Epithelial cell of proximal tubule (primary cell): ENCODE results near the gene RTEL1. TPM values are rescaled to one million over a fixed set of nuclear protein-coding genes. Genes with fewer than 3 reads are reported as not detected.
"Not testable (repeated sequence)": the region's sequence is repeated elsewhere in the genome, so short reads cannot be mapped to it uniquely, and the experiment has no call there.

Source experiments
- DNase-seq: peaks from one replicate; pipeline ENCODE4 v3.0.0-alpha.2; 2011; ENCODE audit warnings: low read depth
- H3K4me3 ChIP-seq: 2 replicates; pipeline ENCODE4 v1.5.1; 2011; ENCODE audit warnings: low read depth, mild to moderate bottlenecking, low read length
- total RNA-seq: library from RNA; depleted of rRNA; stranded (reverse); fragments of >200 nt; gene quantifications from 2 replicates; pipeline ENCODE4 v1.2.3, GENCODE V29; 2015
- TF ChIP-seq, protein P1 (sequence below): conservative IDR thresholded peaks from 2 replicates; pipeline ENCODE4 v1.5.1; 2012; ENCODE audit warnings: low read depth, mild to moderate bottlenecking, low read length

The RTEL1 gene
- total RNA-seq, 1 donor from 2014 or later, result 26.5 TPM

DNA sequence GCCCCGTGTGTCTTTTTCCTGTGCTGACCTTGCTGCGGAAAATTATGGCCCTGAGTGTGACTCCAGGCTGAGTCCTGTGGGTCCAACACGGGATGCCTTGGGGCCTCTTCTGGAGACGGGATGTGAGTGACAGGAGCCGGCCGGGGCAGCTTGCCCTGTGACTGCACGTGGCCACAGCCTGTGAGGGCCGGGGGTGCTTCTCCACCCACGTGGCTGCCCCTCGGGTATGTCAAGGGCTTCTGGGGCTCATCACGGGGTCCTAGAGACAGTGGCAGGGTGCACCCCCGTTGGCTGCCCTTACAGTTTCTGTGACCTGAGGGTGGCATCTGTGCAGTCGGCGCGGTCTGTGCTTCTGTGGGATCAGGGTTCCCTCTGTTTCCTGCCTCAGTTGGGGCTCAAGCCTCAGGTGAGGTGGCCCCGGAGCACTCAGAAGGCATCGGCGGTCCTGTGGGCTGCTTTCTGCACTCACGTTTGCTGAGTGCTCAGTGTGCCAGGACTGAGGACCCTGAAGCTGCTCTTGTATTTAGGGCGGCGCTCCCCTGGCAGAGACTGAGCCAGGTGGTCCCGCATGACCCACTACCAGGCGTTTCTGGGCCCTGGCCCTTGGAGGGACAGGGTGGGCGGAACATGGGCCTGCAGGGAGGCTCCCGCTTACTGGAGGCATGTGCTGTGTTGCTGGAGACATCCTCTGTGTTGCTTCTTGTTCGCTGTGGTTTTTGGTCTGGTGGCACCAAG lies 5.4 kb downstream of the RTEL1 start:
- TF ChIP-seq, protein P1, sequence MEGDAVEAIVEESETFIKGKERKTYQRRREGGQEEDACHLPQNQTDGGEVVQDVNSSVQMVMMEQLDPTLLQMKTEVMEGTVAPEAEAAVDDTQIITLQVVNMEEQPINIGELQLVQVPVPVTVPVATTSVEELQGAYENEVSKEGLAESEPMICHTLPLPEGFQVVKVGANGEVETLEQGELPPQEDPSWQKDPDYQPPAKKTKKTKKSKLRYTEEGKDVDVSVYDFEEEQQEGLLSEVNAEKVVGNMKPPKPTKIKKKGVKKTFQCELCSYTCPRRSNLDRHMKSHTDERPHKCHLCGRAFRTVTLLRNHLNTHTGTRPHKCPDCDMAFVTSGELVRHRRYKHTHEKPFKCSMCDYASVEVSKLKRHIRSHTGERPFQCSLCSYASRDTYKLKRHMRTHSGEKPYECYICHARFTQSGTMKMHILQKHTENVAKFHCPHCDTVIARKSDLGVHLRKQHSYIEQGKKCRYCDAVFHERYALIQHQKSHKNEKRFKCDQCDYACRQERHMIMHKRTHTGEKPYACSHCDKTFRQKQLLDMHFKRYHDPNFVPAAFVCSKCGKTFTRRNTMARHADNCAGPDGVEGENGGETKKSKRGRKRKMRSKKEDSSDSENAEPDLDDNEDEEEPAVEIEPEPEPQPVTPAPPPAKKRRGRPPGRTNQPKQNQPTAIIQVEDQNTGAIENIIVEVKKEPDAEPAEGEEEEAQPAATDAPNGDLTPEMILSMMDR, result no peak
- H3K4me3 ChIP-seq, result no peak overlapping the region
- DNase-seq, result no peak

DNA sequence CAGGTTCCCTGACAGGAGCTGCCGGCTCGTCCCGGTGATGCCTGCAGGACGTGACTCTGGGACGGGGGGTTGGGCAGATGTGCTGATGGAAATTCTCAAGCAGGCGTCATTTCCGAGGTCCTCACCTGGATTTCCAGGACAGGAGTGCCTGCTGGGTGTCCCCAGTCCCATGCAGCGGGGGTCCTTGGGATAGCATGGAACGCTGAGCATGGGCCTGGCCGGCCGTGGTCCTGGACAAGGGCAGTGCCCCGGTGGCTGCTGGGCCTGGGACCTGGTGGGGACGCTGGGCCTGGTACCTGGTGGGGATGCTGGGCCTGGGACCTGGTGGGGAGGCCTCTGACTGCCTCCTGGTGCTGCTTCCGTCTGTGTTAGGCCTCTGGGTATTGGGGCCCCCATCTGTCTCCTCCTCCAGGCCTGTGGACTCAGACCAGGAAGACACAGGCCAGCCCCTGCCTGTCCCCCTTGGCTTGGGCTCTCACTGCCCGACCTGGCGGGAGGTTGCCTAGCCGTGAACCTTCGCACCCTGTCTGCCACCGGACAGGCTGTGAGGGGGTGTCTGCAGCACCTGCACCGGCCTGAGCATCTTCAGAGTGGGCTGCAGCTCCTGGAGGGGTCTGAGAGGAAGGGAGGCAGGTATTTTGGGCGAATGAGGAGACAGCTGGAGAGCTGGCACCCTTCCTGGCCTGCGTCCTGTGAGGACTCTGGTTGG lies 6.2 kb downstream of the RTEL1 start:
- H3K4me3 ChIP-seq, result no peak overlapping the region
- TF ChIP-seq, protein P1, result no peak
- DNase-seq, result no peak

DNA sequence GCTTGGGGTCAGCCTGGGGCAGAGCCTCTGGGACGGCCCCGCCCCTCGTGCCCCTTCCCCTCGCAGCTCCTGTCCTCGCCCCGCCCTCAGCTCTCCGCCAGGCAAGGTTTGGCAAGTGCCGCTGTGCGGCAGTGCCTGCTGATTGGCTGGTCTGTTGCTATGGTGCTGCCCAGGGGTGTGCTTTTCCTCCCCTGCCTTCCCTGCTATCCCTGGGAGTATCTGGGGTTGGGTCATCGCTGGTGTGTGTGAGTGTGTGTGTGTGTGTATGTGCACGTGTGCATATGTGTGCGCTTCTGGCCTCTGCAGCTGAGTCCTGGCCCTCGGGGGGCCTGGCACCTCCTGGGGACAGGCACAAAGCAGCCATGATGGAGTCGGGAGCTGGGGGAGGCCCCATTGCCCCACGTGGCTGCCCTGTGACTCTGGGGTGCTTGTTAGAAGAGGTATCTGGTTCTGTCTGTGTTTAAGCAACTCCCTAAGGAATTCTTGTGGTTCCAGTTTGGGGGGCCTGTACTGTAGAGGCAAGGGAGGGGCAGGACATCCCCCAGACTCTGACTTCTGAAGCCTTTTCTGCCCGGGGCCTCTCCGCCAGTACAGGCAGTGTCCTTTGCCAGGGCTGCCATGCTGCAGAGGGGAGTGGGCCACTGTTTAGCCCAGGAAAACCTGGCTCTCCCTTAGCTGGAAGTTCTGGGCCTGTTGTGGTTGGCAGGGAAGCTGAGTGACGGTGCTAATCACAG lies 6.9 kb downstream of the RTEL1 start:
- no peak overlapping the region for H3K4me3 ChIP-seq
- DNase-seq, result no peak
- TF ChIP-seq, protein P1, result no peak

DNA sequence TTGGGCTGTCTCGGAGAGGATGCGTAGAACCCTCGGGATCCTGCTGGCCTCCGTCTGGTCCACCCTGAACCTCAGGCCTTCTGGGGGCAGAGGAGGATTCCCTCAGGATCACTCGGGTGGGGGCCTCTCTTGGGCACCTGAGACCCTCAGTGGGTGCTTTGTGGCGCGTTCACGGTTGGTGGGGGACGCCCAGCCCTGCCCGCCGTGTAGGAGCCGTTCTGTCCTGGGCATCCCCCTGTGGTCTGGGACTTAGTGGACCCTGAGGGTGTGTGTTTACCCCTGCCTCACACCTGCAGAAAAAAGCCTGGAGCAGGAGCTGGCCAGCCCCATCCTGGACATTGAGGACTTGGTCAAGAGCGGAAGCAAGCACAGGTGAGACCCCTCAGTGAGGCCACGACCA lies 7.6 kb downstream of the RTEL1 start:
- DNase-seq, result no peak
- TF ChIP-seq, protein P1, result no peak
- H3K4me3 ChIP-seq, result no peak overlapping the region

DNA sequence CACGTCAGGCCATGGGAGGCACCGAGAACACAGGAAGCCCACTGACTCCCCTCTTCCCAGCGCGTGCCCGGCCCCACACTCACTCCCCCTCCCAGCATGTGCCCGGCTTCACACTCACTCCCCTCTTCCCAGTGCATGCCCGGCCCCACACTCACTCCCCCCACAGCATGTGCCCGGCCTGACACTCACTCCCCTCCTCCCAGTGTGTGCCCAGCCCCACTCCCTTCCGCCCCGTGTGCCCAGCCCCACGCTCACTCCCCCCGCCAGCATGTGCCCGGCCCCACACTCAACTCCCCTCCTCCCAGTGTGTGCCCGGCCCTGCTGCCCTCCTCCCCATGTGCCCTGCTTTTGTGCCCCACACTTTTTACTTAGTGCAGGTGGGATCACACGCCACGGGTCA lies 9.7 kb downstream of the RTEL1 start:
- no peak overlapping the region for H3K4me3 ChIP-seq
- TF ChIP-seq, protein P1, result no peak
- no peak for DNase-seq

DNA sequence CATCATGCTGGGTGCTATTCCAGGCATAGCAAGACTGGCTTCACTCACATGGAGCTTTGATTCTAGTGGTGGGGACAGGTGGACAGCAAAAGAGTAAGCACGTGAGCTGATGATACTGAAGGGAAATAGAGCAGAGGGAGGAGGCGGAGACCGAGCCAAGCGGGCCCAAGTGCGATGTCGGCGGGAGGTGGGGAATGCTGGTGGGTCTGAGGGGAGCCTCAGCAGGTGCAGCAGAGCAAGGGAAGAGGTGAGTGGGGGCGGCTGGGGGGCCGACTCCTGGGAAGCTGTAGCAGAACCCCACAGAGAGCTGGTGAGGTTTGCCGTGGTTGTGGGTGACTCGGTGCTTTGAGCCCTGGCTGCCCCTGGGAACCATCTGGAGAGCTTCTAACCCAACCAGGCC lies 10.2 kb downstream of the RTEL1 start:
- no peak for DNase-seq
- TF ChIP-seq, protein P1, result no peak
- no peak overlapping the region for H3K4me3 ChIP-seq

DNA sequence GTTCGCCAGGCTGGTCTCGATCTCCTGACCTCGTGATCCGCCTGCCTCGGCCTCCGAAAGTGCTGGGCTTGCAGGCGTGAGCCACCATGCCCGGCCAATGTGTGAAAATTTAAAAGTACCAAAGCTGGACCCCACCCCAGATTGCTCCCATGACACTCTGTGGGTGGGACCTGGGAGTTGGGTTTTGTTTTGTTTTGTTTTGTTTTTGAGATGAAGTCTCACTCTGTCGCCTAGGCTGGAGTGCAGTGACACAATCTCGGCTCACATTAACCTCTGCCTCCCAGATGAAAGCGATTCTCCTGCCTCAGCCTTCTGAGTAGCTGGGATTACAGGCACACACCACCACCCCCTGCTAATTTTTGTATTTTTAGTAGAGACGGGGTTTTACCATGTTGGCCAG lies 13.6 kb downstream of the RTEL1 start:
- DNase-seq, result not testable (repeated sequence)

More for the DNA sequence above, 13.6 kb downstream of the RTEL1 start:
- H3K4me3 ChIP-seq, result not testable (repeated sequence)
